ENCODE data around the gene TACC2.

The TACC2 gene

DNA sequence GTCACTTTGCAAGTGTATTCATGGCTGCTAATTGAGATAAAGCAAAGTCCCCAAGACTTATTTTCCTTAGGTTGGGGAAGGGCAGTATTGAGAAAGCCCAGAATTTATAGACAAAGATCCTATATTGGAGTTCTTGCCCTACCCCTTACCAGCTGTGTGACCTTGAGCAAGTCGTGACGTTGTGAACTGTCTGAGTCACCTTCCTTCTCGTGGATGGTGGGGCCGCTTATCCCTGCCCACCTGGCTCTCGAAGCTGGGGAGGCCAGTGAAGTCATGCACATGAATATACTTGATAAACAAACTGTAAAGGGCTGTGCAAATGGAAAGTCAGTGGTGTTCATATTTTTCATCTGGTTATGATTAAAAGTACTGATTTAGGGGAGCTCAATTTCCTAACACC lies 127.4 kb downstream of the TACC2 start:
- no peak for TF ChIP-seq ZNF274 (IDR thresholded peaks at IDR 0.05; ENCODE audit: low read depth, low read length)
- H3K4me3 ChIP-seq (ENCODE audit: low read length): no peak overlapping the region

DNA sequence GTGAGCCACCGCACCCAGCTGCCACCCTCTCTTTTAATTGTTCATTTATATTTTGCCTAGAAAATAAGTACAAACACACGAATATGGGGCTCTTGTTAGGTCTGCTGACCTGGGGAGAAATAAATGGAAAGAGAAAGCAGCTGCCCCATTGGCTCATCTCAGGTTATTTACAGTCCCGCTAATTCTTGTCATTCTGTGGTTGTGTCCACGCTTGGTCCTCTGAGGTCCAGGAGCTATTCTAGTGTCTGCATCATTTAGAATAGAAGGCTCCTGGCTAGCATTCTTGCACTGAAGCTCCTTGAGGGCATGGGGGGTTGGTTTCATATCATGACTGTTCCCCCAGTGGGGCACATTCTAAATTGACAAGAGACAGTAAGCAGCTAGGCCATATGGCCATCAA lies 128.5 kb downstream of the TACC2 start:
- no peak for TF ChIP-seq ZNF274 (IDR thresholded peaks at IDR 0.05; ENCODE audit: low read depth, low read length)
- H3K4me3 ChIP-seq (ENCODE audit: low read length): no peak overlapping the region

GRCh38 chr10:122120008-122120744 lies 131.2 kb downstream of the TACC2 start:
- no peak overlapping the region for H3K4me3 ChIP-seq (ENCODE audit: low read length)
- TF ChIP-seq ZNF274 (IDR thresholded peaks at IDR 0.05; ENCODE audit: low read depth, low read length): no peak

DNA sequence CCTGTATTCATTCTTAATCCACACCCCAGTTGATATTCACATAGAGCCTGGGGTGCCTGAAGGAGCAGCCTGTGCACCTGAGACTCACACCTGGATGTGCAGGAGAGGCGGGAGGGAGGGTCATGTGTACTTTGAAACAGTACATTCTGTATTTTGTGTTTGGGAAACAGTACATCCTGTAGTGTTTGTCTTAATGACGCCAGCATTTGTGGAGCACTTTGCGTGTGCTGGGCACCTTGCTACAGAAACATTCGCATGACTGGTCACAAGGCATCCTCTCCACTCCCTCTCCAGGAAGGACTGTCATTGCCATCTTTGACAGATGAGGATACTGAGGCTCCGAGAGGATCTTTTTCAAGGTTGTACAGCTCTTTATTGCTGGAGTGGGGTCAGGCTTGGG lies 132.1 kb downstream of the TACC2 start:
- no peak for TF ChIP-seq ZNF274 (IDR thresholded peaks at IDR 0.05; ENCODE audit: low read depth, low read length)
- H3K4me3 ChIP-seq (ENCODE audit: low read length): no peak overlapping the region

GRCh38 chr10:122122493-122122892 lies 133.5 kb downstream of the TACC2 start:
- TF ChIP-seq ZNF274 (IDR thresholded peaks at IDR 0.05; ENCODE audit: low read depth, low read length): no peak
- H3K4me3 ChIP-seq (ENCODE audit: low read length): no peak overlapping the region

DNA sequence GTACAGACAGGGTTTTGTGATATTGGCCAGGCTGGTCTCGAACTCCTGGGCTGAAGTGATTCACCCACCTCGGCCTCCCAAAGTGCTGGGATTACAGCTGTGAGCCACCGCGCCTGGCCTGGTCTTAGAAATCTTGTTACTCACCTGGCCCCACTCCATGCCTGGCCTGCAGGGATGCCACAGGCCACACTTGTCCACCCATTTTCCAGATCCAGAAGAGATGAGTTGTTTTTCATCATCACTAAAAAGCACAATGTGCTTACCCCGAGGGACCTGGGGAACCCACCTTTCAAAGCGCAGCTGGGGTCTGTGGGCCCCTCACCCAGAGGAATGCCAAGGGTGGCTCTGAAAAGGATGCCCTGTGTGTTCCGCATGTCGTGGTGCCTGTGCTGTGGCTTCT lies 134.2 kb downstream of the TACC2 start:
- no peak for TF ChIP-seq ZNF274 (IDR thresholded peaks at IDR 0.05; ENCODE audit: low read depth, low read length)

GRCh38 chr10:122124342-122124741 lies 135.4 kb downstream of the TACC2 start:
- TF ChIP-seq ZNF274 (IDR thresholded peaks at IDR 0.05; ENCODE audit: low read depth, low read length): no peak
- H3K4me3 ChIP-seq (ENCODE audit: low read length): no peak overlapping the region

More for the DNA sequence above, 134.2 kb downstream of the TACC2 start:
- no peak overlapping the region for H3K4me3 ChIP-seq (ENCODE audit: low read length)

DNA sequence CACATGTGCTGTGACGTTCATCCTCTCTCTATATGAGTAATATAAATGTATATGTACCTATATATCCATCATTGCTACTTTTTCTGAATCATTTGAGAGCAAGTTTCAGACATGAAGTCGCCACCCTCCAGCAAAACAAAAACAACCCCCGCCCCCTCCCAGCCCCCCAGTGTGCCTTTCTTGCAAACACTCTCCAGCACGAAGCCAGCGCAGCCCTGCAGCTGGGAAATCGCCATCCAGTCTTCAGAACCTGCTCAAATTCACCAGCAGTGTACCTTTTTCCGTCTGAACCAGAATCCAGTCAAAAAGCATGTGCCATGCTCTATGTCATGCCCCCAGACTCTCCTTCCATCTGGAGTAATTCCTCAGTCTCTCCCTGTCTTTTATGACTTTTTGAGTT lies 135.8 kb downstream of the TACC2 start:
- H3K4me3 ChIP-seq (ENCODE audit: low read length): no peak overlapping the region
- TF ChIP-seq ZNF274 (IDR thresholded peaks at IDR 0.05; ENCODE audit: low read depth, low read length): no peak

DNA sequence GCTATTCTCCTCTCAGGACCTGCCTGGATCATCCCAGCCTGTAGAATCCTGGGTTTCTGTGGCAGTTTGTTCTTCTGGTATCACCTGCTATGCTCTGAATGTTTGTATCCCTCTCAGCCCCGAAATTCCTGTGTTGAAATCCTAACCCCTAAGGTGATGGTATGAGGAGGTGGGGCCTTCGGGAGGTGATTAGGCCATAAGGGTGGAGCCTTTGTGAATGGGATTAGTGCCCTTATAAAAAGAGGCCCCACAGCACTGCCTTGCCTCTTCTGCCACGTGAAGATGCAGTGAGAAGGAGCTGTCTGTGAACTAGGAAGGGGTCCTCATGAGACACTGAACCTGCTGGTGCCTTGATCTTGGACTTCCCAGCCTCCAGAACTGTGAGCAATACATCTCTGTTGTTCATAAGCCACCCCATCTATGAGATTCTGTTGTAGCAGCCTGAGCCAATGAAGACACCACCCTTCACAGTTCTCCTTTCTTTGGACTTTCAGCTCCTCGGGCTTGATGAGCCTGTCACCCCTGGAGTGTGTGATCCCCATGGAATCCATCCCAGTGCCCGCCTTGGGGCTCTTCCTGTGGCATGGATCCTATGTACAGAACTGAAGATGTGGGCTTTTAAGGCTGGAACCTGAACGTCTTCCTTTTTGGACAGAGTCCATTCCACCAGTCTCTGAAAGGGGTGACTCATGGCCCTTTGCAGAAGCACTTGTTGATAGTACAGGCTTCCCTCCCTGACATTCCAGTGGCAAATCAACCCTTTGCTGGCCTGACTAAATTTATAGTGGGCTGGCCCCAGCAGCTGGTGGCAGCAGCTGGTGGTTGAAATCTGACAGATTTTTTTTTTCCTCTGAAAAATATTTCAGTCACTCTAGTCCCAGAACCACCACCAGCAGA lies 138.0 kb downstream of the TACC2 start:
- no peak for TF ChIP-seq ZNF274 (IDR thresholded peaks at IDR 0.05; ENCODE audit: low read depth, low read length)
- no peak overlapping the region for H3K4me3 ChIP-seq (ENCODE audit: low read length)

DNA sequence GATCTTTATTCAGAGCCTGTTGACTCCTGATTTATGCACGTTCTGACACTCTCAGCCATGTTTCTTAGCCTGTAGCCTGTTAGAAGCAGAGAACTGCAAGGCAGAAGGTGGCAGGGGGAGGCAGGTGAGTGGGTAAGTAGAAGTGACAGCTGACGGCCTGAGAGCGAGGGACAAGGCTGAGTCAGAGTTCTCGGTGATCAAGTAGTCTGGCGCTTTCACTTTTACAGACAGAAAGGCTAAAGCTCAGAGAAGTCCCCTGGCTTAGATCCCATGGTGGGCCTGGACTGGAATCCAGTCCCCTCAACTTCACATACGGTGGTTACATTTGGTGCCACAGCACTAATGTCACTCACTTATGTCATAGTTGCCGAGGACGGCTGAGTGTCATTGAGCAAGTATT lies 139.0 kb downstream of the TACC2 start:
- TF ChIP-seq ZNF274 (IDR thresholded peaks at IDR 0.05; ENCODE audit: low read depth, low read length): no peak
- H3K4me3 ChIP-seq (ENCODE audit: low read length): no peak overlapping the region

GRCh38 chr10:122128357-122128756 lies 139.4 kb downstream of the TACC2 start:
- TF ChIP-seq ZNF274 (IDR thresholded peaks at IDR 0.05; ENCODE audit: low read depth, low read length): no peak
- H3K4me3 ChIP-seq (ENCODE audit: low read length): no peak overlapping the region

DNA sequence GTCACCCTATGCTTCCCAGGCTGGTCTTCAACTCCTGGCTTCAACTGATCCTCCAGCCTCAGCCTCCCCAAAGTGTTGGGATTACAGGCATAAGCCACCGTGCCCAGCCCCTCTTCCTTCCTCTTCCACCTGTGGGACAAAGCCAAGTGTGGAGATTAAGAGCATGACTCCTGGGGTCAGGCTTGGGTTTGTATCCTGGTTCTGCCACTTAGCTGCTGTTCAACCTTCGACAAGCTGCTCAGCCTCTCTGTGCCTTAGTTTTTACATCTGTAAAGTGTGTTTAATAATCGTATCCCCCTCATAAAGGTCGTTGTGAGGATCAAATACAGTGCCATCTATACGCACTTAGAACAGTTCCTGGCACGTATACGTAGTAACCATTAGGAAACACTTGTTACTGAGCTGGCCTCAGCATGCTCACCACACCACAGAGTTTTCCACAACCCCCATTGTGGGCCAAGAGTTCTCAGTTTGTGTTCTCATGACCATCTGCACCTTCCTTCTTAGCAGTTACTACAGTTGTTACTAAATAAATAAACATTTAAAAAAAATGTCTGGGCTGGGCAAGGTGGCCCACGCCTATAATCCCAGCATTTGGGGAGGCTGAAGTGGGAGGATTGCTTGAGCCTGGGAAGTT lies 141.6 kb downstream of the TACC2 start:
- no peak overlapping the region for H3K4me3 ChIP-seq (ENCODE audit: low read length)
- TF ChIP-seq ZNF274 (IDR thresholded peaks at IDR 0.05; ENCODE audit: low read depth, low read length): no peak

- no peak for TF ChIP-seq ZNF274 (IDR thresholded peaks at IDR 0.05; ENCODE audit: low read depth, low read length)
- H3K4me3 ChIP-seq (ENCODE audit: low read length): no peak overlapping the region
Measured at GRCh38 chr10:122132331-122132755, 143.4 kb downstream of the TACC2 start.

DNA sequence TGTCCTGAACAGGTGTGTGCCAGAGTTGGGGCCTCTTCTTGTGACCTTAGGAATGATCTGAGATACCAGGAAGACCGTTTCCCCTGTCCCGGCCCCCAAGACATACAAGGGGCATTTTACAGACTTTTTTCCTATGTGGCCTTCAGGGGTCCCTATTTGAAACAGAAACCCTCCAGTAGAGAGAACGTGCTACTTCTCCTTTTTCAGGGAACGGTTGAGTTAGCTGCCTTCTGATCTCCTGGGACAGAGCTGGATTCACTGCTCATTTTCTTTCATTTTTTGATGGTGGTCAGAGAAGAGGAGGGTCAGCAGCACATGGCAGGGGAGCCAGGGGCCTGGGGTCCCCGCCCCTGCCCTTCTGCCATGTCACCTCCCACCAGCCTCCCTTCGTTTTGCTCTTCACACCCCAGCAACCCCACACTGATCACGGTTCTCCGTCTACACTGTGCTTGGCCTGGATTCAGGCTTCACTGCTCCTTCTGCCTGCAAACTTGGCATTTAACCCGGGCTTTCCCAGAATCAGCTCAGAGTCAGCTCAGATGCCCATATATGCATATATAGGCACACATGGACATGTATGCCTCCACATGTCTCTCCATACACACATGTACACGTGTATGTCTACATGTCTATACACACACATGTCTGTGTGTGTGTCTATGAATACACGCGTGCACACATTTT lies 144.1 kb downstream of the TACC2 start:
- TF ChIP-seq ZNF274 (IDR thresholded peaks at IDR 0.05; ENCODE audit: low read depth, low read length): no peak
- H3K4me3 ChIP-seq (ENCODE audit: low read length): no peak overlapping the region

All from GM08714 (cell line).